K562 (cell line): ENCODE data around the gene PAQR8. TPM values are rescaled to one million over a fixed set of nuclear protein-coding genes. Genes with fewer than 3 reads are reported as not detected.

Experiments
- ATAC-seq: fragments of 200-7000 bp; cut with Tn5 transposase; 3 replicates; pipeline ENCODE4 v1.9.1; 2020; ENCODE audit warnings: moderate library complexity
- BruUV-seq: library from RNA; stranded (reverse); fragments of 400-500 nt; replicated peaks from 2 replicates; lab custom pipeline; 2021; lab: Mats Ljungman, UMichigan
- CTCF ChIA-PET: fragments of 300-600 bp; formaldehyde crosslinking; extraction: SDS; loops from one replicate; lab custom pipeline; 2021; ENCODE audit warnings: low intra/inter-chr PET ratio; lab: Yijun Ruan, JAX
- POLR2A ChIA-PET: fragments of 300-600, 350-650 bp; sonication (Branson Sonifier 250); formaldehyde crosslinking; extraction: SDS; loops from one replicate; lab custom pipeline; 2021; ENCODE audit warnings: antibody characterized with exemption, inconsistent platforms; lab: Yijun Ruan, JAX
- DNase-seq, 4 experiments: peaks; one replicate each; pipeline versions ENCODE4 v3.0.0 to v3.0.0-alpha.2; 2011 to 2018; ENCODE audit warnings: low spot score in 3 of 4, mixed read lengths in 3 of 4; ENCODE audit errors: extremely low read depth in 1 of 4
- FAIRE-seq: peaks from 2 replicates; lab custom pipeline; 2011; peaks lifted over from hg19 to GRCh38; lab: Jason Lieb, UNC
- H2AFZ ChIP-seq: 2 replicates; pipeline ENCODE4 v1.6.0; 2011; ENCODE audit warnings: low read depth, low read length, control low read depth, inconsistent platforms
- H3K27ac ChIP-seq: fragments of 200-600 bp; 3 replicates; pipeline ENCODE4 v1.8.0; 2011; ENCODE audit warnings: low read depth, mild to moderate bottlenecking, control low read depth, inconsistent platforms, low read length, moderate library complexity, mixed read lengths; ENCODE audit errors: extremely low read depth
- H3K27me3 ChIP-seq, 2 experiments: fragments of 300-600 bp in 1 of 2; 2 replicates in 1 of 2; 3 replicates in 1 of 2; pipeline versions ENCODE4 v1.6.0 to v1.8.0; 2011; ENCODE audit warnings: inconsistent platforms in 2 of 2, low read length in 2 of 2, mild to moderate bottlenecking in 1 of 2, mixed read lengths in 1 of 2, moderate library complexity in 1 of 2; ENCODE audit not compliant: control insufficient read depth in 2 of 2, insufficient read depth in 2 of 2
- H3K36me3 ChIP-seq: fragments of 300-600 bp; 3 replicates; pipeline ENCODE4 v1.8.0; 2011; ENCODE audit warnings: mild to moderate bottlenecking, low read length, inconsistent platforms; ENCODE audit not compliant: control insufficient read depth, insufficient read depth
- H3K4me1 ChIP-seq, 2 experiments: fragments of 200-600 bp in 1 of 2; replicated peaks in 1 of 2; 2 replicates in 1 of 2; 3 replicates in 1 of 2; pipeline versions ENCODE4 v1.5.1 to v1.8.0; 2011; ENCODE audit warnings: inconsistent platforms in 2 of 2, low read length in 2 of 2, mild to moderate bottlenecking in 1 of 2, mixed read lengths in 1 of 2, moderate library complexity in 1 of 2; ENCODE audit not compliant: control insufficient read depth in 2 of 2, insufficient read depth in 2 of 2
- H3K4me2 ChIP-seq: 2 replicates; pipeline ENCODE4 v1.6.1; 2011; ENCODE audit warnings: low read length, control low read depth, inconsistent platforms, mixed read lengths; ENCODE audit not compliant: insufficient read depth
- H3K4me3 ChIP-seq: fragments of 200-600 bp; sonication (generic), shearing (Covaris generic); 2 replicates; pipeline ENCODE4 v1.5.1; 2016; ENCODE audit warnings: control low read depth, inconsistent platforms
- H3K79me2 ChIP-seq: fragments of 200-600 bp; 3 replicates; pipeline ENCODE4 v1.8.0; 2011; ENCODE audit warnings: low read length, inconsistent platforms; ENCODE audit not compliant: control insufficient read depth, insufficient read depth
- H3K9ac ChIP-seq, 2 experiments: 2 replicates each; pipeline versions ENCODE4 v1.6.0 to v1.6.1; 2011; ENCODE audit warnings: low read depth in 2 of 2, low read length in 2 of 2, control low read depth in 1 of 2, inconsistent platforms in 1 of 2, mild to moderate bottlenecking in 1 of 2, mixed read lengths in 1 of 2; ENCODE audit not compliant: insufficient read depth in 1 of 2
- H3K9me1 ChIP-seq: one replicate; pipeline ENCODE4 v1.6.0; 2011; ENCODE audit warnings: inconsistent platforms, mild to moderate bottlenecking, low read length, moderate library complexity; ENCODE audit not compliant: control insufficient read depth, insufficient read depth
- H3K9me3 ChIP-seq: replicated peaks from 2 replicates; pipeline ENCODE4 v1.5.1; 2011; ENCODE audit warnings: low read depth, low read length, inconsistent platforms; ENCODE audit not compliant: control insufficient read depth, insufficient read depth
- H4K20me1 ChIP-seq: replicated peaks from 2 replicates; pipeline ENCODE4 v1.6.1; 2011; ENCODE audit warnings: low read length, inconsistent platforms, mixed read lengths; ENCODE audit not compliant: control insufficient read depth, insufficient read depth
- ATF7 ChIP-seq: fragments of 450-650 bp; IDR thresholded peaks from 2 replicates; pipeline ENCODE4 v1.7.1; 2014; ENCODE audit warnings: mild to moderate bottlenecking, moderate library complexity
- FOSL1 ChIP-seq: fragments of 200-800 bp; sonication (Bioruptor generic); conservative IDR thresholded peaks from 2 replicates; pipeline ENCODE4 v1.6.1; 2016; ENCODE audit warnings: missing genetic modification characterization, missing compliant biosample characterization
- GTF3C2 ChIP-seq: IDR thresholded peaks from 3 replicates; pipeline ENCODE4 v1.6.1; 2011; ENCODE audit warnings: borderline replicate concordance, mild to moderate bottlenecking, moderate library complexity; ENCODE audit not compliant: insufficient read length; ENCODE audit errors: extremely low read depth
- HLTF ChIP-seq: fragments of 450-650 bp; IDR thresholded peaks from 2 replicates; pipeline ENCODE4 v1.6.1; 2016
- MYC ChIP-seq, 2 experiments: fragments of 250-450 bp in 1 of 2; sonication (Bioruptor Pico) in 1 of 2; IDR thresholded peaks; 2 replicates each; pipeline versions ENCODE4 v1.5.1 to v1.6.1; 2012 to 2021; ENCODE audit warnings: low read depth in 2 of 2, borderline replicate concordance in 1 of 2, improper control_type of control experiment in 1 of 2, low read length in 1 of 2, mild to moderate bottlenecking in 1 of 2, moderate library complexity in 1 of 2
- PATZ1 ChIP-seq: fragments of 250-450 bp; sonication (Bioruptor Pico); IDR thresholded peaks from 2 replicates; pipeline ENCODE4 v1.5.0; 2020; ENCODE audit warnings: mild to moderate bottlenecking, borderline replicate concordance
- PTTG1 ChIP-seq: fragments of 450-650 bp; IDR thresholded peaks from 2 replicates; pipeline ENCODE4 v1.6.1; 2016; ENCODE audit warnings: low read depth, mild to moderate bottlenecking, missing genetic modification characterization, missing compliant biosample characterization
- TFE3 ChIP-seq: fragments of 450-650 bp; formaldehyde crosslinking; IDR thresholded peaks from 2 replicates; pipeline ENCODE4 v1.4.0; 2020; ENCODE audit warnings: mild to moderate bottlenecking, mixed read lengths
- TRIM25 ChIP-seq: fragments of 450-650 bp; IDR thresholded peaks from 2 replicates; pipeline ENCODE4 v1.7.0; 2016; ENCODE audit warnings: borderline replicate concordance
- XRCC4 ChIP-seq: IDR thresholded peaks from one replicate; pipeline ENCODE4 v1.6.1; 2011; ENCODE audit not compliant: insufficient read depth, insufficient read length; ENCODE audit errors: extremely low read depth
- ZNF431 ChIP-seq: sonication (generic); formaldehyde crosslinking; IDR thresholded peaks from 2 replicates; pipeline ENCODE4 v1.8.0; 2022; ENCODE audit warnings: mild to moderate bottlenecking, missing genetic modification reagents
- ZNF445 ChIP-seq: fragments of 250-450 bp; sonication (Bioruptor Pico); IDR thresholded peaks from 2 replicates; pipeline ENCODE4 v1.4.0; 2020; ENCODE audit warnings: low read depth, mild to moderate bottlenecking, moderate library complexity
- in situ Hi-C: fragments of 300-500 bp; cut with MboI; formaldehyde crosslinking; loops from 4 replicates; pipeline ENCODE4 v1.15.0; 2018; ENCODE audit warnings: inconsistent platforms, mixed read lengths
- intact Hi-C: fragments of 100-400 bp; cut with micrococcal nuclease; formaldehyde crosslinking; loops from 2 replicates; pipeline ENCODE4 v1.14.2; 2022
- polyA plus RNA-seq, 8 experiments: library from polyadenylated mRNA; depleted of rRNA in 4 of 8; stranded (reverse) in 5 of 8; unstranded in 3 of 8; fragments of >200 nt; fragmentation: Nextera tagmentation in 2 of 8; fragmentation: Illumina TruSeq in 1 of 8; extraction: Ambion mirVana in 2 of 8; extraction: Trizol in 1 of 8; gene quantifications; 2 replicates each; pipeline versions ENCODE4 v1.2.1 to v1.2.3, GENCODE V29; 2011 to 2014; ENCODE audit warnings: inconsistent platforms in 1 of 8, missing spikeins in 1 of 8
- total RNA-seq, 7 experiments: library from RNA; depleted of rRNA in 6 of 7; stranded (reverse); fragments of >200 nt in 6 of 7; fragmentation: Illumina TruSeq in 2 of 7; extraction: Trizol in 2 of 7; gene quantifications; 2 replicates each; pipeline versions ENCODE4 v1.2.1 to v1.2.3, GENCODE V29; 2011 to 2021; ENCODE audit warnings: low replicate concordance in 1 of 7

PAQR8 gene
- total and polyA plus RNA-seq, 9 of the 15 experiments (the other 6 are each of a cell fraction or from before 2014, with no cell fraction given): 1.4 to 10.2 (median 3.5) TPM

- Histone ChIP-seq H3K4me1 (peaks cover 0 to under 1% of the 10 kb centered on the region in 2 experiments; a peak in 2 of 5 replicates), H3K27ac (no peak overlapping the region), H3K4me3 (no peak overlapping the region), H3K36me3 (no peaks in the 10 kb centered on the region), H3K79me2 (no peaks in the 10 kb centered on the region), H4K20me1 (no peaks in the 10 kb centered on the region), H3K9ac (no peak overlapping the region), H3K4me2 (no peak overlapping the region), H3K27me3 (no peaks in the 10 kb centered on the region), H2AFZ (no peak overlapping the region), H3K9me1 (no peaks in the 10 kb centered on the region), H3K9me3 (no peaks in the 10 kb centered on the region)
- no peak for DNase-seq
- ChIA-PET POLR2A (no interaction called here), CTCF (no interaction called here)
- no peak for FAIRE-seq
- in situ Hi-C loops (no loop called here), intact Hi-C loops (no loop called here)
- no peak for ATAC-seq
- BruUV-seq: no TSS peak
- TF ChIP-seq FOSL1 (tag): no peak
- no peak for TF ChIP-seq PATZ1 (CRISPR knock-in tag)
- no peak for TF ChIP-seq HLTF
- TF ChIP-seq MYC (IDR thresholded peaks at IDR 0.05; ENCODE audit: low read depth, low read length): no peak
- no peak for TF ChIP-seq MYC (CRISPR knock-in tag; IDR thresholded peaks at IDR 0.05; ENCODE audit: borderline replicate concordance, low read depth)
- no peak for TF ChIP-seq ZNF445
- no peak for TF ChIP-seq XRCC4
- TF ChIP-seq ZNF431: no peak
- no peak for TF ChIP-seq TFE3 (CRISPR knock-in tag)
- TF ChIP-seq GTF3C2: no peak
- TF ChIP-seq ATF7: no peak
- no peak for TF ChIP-seq TRIM25
- no peak for TF ChIP-seq PTTG1 (tag)
These were observed 64.7 kb downstream of the PAQR8 start for GRCh38 chr6:52426667-52427066.
